ENCODE measurements around the gene SEMG1. TPM values are rescaled to one million over a fixed set of nuclear protein-coding genes. Genes with fewer than 3 reads are reported as not detected.

SEMG1 gene
- total and polyA plus RNA-seq, 2 experiments from 2014 or later: not detected

DNA sequence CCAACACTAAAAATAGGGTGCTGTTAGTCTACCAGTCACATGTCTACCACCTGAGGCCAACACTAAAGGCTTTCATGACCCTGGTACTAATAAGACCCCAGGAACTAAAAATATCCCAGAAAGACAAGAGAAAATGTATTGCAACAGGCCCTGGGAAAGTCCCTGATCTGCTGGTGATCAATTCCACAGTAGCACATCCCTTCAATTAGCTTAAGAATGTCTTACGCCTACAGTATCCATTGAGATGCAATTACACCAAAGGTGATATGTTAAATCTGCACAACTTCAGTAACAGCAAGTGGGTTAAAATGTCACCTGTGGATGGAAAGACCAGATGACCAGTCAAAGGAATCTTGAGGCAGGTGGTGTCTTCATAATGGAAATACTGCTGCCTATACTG is 3.1 kb downstream of the SEMG1 start:
- Histone ChIP-seq H3K9me3 (ENCODE audit: low read depth) (no peaks in the 10 kb centered on the region), H3K27me3 (peaks cover 5% of the 10 kb centered on the region), H3K36me3 (no peaks in the 10 kb centered on the region), H3K4me1 (ENCODE audit: low read depth) (no peaks in the 10 kb centered on the region), H3K27ac (no peak overlapping the region), H3K4me3 (no peak overlapping the region)
- TF ChIP-seq, protein P1, sequence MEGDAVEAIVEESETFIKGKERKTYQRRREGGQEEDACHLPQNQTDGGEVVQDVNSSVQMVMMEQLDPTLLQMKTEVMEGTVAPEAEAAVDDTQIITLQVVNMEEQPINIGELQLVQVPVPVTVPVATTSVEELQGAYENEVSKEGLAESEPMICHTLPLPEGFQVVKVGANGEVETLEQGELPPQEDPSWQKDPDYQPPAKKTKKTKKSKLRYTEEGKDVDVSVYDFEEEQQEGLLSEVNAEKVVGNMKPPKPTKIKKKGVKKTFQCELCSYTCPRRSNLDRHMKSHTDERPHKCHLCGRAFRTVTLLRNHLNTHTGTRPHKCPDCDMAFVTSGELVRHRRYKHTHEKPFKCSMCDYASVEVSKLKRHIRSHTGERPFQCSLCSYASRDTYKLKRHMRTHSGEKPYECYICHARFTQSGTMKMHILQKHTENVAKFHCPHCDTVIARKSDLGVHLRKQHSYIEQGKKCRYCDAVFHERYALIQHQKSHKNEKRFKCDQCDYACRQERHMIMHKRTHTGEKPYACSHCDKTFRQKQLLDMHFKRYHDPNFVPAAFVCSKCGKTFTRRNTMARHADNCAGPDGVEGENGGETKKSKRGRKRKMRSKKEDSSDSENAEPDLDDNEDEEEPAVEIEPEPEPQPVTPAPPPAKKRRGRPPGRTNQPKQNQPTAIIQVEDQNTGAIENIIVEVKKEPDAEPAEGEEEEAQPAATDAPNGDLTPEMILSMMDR (IDR thresholded peaks at IDR 0.05; ENCODE audit: low read depth, low read length): no peak
- DNase-seq (ENCODE audit: low read depth in 1 of 2, low spot score in 1 of 2): no peak

DNA sequence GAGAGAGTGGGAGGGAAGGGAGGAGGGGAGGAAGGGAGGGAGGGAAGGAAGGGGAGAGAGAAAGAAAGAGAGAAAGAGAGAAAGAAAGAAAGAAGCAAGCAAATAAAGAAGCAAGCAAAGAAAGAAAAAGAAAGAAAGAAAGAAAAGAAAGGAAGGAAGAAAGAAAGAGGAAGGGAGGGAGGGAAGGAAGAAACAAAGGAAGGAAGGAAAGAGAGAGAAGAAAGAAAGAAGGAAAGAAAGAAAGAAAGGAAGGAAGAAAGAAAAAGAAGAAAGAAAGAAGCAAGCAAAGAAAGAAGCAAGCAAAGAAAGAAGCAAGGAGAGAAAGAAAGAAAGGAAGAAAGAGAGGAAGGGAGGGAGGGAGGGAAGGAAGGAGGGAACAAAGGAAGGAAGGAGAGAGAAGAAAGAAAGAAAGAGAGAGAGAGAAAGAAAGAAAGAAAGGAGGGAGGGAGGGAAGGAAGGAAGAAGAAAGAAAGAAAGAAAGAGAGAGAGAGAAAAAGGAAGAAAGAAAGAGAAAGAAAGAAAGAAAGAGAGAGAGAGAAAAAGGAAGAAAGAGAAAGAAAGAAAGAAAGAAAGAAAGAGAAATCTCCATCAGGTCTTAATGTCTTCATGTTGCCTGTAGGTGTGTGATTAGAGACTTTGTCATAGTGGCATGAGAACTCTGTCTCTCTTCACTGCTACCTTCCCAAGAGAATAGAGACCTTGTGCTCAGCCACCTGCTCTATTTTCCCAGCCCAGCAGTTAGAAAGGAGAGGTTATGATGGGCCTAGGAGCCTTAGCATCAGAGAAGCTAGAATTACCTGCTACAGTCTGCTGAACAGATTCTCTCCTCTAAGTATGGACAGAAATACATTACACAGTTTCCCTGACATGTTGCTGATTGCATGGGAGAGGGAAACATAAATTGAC is 5.0 kb downstream of the SEMG1 start:
- no peak overlapping the region for H3K4me3 ChIP-seq
- DNase-seq (ENCODE audit: low read depth in 1 of 2, low spot score in 1 of 2): no peak
- no peaks in the 10 kb centered on the region for H3K4me1 ChIP-seq (ENCODE audit: low read depth)
- peaks cover 5% of the 10 kb centered on the region for H3K27me3 ChIP-seq
- no peak overlapping the region for H3K27ac ChIP-seq
- no peaks in the 10 kb centered on the region for H3K36me3 ChIP-seq
- TF ChIP-seq, protein P1 (IDR thresholded peaks at IDR 0.05; ENCODE audit: low read depth, low read length): no peak
- no peaks in the 10 kb centered on the region for H3K9me3 ChIP-seq (ENCODE audit: low read depth)

DNA sequence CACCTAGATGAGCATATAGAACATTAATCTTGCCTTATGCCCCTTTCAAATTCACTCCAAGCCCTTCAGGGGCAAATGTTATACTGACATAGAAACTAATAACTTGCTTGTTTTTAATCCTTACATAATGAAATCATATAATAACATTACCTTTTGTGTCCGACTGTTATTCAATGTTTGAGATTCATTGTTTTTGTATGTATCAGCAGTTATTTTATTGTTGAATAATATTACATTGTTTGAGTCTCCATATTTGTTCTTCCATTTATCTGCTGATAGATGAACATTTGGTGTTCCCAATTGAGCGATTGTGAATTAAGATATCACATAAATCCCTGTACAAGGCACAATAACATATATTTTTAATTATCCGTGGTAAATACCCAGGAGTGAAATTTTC is 6.0 kb downstream of the SEMG1 start:
- Histone ChIP-seq H3K36me3 (no peaks in the 10 kb centered on the region), H3K4me3 (no peak overlapping the region), H3K9me3 (ENCODE audit: low read depth) (no peaks in the 10 kb centered on the region), H3K27ac (no peak overlapping the region), H3K27me3 (peaks cover 5% of the 10 kb centered on the region), H3K4me1 (ENCODE audit: low read depth) (no peaks in the 10 kb centered on the region)
- TF ChIP-seq, protein P1 (IDR thresholded peaks at IDR 0.05; ENCODE audit: low read depth, low read length): no peak
- no peak for DNase-seq (ENCODE audit: low read depth in 1 of 2, low spot score in 1 of 2)

DNA sequence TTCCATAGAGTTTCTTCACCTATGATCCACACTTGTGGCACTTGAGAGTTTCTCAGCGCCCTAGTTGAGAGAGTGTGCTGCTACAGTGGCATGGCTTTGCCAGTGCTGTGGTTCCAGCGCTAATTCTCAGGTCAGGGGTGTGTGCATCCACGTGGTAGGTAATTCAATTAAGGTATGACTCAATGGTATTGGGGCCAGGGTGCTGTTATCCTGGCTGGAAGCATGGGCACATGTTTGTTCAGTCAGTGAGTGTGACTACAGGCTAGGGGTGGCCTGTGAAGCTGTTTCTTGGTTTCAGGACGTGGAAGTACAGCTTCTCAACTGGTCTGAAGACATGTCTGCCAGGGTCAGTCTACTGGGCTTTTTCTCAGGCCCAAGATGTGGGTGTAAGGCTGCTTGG is 11.3 kb downstream of the SEMG1 start:
- TF ChIP-seq, protein P1 (IDR thresholded peaks at IDR 0.05; ENCODE audit: low read depth, low read length): no peak

DNA sequence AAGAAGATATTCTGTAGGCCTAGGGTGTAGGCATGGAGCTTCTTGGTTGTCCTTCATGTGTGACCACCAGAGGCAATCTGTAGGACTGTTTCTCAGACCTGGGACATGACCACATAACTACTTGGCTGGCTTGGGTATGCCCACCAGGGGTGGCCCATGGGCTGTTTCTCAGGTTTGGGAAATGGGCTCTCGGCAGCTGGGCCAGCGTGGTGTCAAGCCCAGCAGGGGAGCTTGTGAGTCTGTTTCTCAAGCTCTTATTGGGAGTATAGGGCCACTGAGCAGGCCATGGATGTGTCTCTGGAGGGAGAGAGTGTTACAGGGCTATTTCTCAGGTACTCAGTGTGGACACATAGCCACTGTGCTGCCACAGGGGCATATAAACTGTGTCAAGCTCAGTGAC is 11.8 kb downstream of the SEMG1 start:
- H3K9me3 ChIP-seq (ENCODE audit: low read depth): no peaks in the 10 kb centered on the region
- H3K4me1 ChIP-seq (ENCODE audit: low read depth): no peaks in the 10 kb centered on the region
- no peak for DNase-seq (ENCODE audit: low read depth in 1 of 2, low spot score in 1 of 2)
- TF ChIP-seq, protein P1 (IDR thresholded peaks at IDR 0.05; ENCODE audit: low read depth, low read length): no peak
- no peak overlapping the region for H3K27ac ChIP-seq
- H3K36me3 ChIP-seq: no peaks in the 10 kb centered on the region
- H3K4me3 ChIP-seq: no peak overlapping the region
- peaks cover 10% of the 10 kb centered on the region for H3K27me3 ChIP-seq

More for the DNA sequence above, 11.3 kb downstream of the SEMG1 start:
- Histone ChIP-seq H3K4me1 (ENCODE audit: low read depth) (no peaks in the 10 kb centered on the region), H3K36me3 (no peaks in the 10 kb centered on the region), H3K4me3 (no peak overlapping the region), H3K27ac (no peak overlapping the region), H3K9me3 (ENCODE audit: low read depth) (no peaks in the 10 kb centered on the region), H3K27me3 (peaks cover 10% of the 10 kb centered on the region)
- no peak for DNase-seq (ENCODE audit: low read depth in 1 of 2, low spot score in 1 of 2)
